Hypothalamus (tissue), 51 donors: ENCODE results near the gene SERPINB12.

Experiments used
- DNase-seq, 51 donors: peaks; one replicate each; lab custom pipeline; 2025; lab: John Stamatoyannopoulos, UW

The SERPINB12 gene

GRCh38 chr18:63592471-63592870 lies 50.3 kb downstream of the SERPINB12 start:
- DNase-seq = no peak

GRCh38 chr18:63596964-63597363 lies 54.8 kb downstream of the SERPINB12 start:
- DNase-seq = no peak

- DNase-seq = no peak
These were observed 61.2 kb downstream of the SERPINB12 start for GRCh38 chr18:63603355-63603754.

- no peak for DNase-seq
These were observed 61.6 kb downstream of the SERPINB12 start for GRCh38 chr18:63603772-63604171.

GRCh38 chr18:63604791-63605567 lies 62.8 kb downstream of the SERPINB12 start:
- no peak for DNase-seq

- DNase-seq = no peak
These were observed 64.4 kb downstream of the SERPINB12 start for GRCh38 chr18:63606526-63606925.

- DNase-seq = no peak
These were observed 71.3 kb downstream of the SERPINB12 start for GRCh38 chr18:63613420-63613819.

- no peak for DNase-seq
These were observed 75.1 kb downstream of the SERPINB12 start for GRCh38 chr18:63617049-63617914.

- DNase-seq = no peak
These were observed 75.7 kb downstream of the SERPINB12 start for GRCh38 chr18:63617915-63618234.
